GM12891 (cell line): ENCODE measurements around the gene CACNA1A.

Source experiments
- DNase-seq: peaks from one replicate; pipeline ENCODE4 v3.0.0; 2011; ENCODE audit warnings: low spot score; ENCODE audit not compliant: insufficient read length
- FAIRE-seq: peaks from 2 replicates; lab custom pipeline; 2011; peaks lifted over from hg19 to GRCh38; lab: Jason Lieb, UNC
- PAX5 ChIP-seq: IDR thresholded peaks from 2 replicates; pipeline ENCODE4 v1.6.1; 2011; ENCODE audit warnings: low read length, moderate library complexity, mild to moderate bottlenecking; ENCODE audit not compliant: insufficient read depth, severe bottlenecking
- POLR2A ChIP-seq: IDR thresholded peaks from 2 replicates; pipeline ENCODE4 v1.6.1; 2011; ENCODE audit warnings: low read depth, low read length, control low read depth
- POLR2AphosphoS5 ChIP-seq: IDR thresholded peaks from 2 replicates; pipeline ENCODE4 v1.6.1; 2011; ENCODE audit warnings: low read depth, low read length, control low read depth
- POU2F2 ChIP-seq: IDR thresholded peaks from 2 replicates; pipeline ENCODE4 v1.6.1; 2011; ENCODE audit warnings: low read depth, mild to moderate bottlenecking, control low read depth, low read length, moderate library complexity
- SPI1 ChIP-seq: IDR thresholded peaks from 2 replicates; pipeline ENCODE4 v1.6.1; 2011; ENCODE audit warnings: low read depth, low read length, control low read depth
- TAF1 ChIP-seq: IDR thresholded peaks from 2 replicates; pipeline ENCODE4 v1.6.1; 2011; ENCODE audit warnings: low read depth, low read length, control low read depth

Gene CACNA1A

DNA sequence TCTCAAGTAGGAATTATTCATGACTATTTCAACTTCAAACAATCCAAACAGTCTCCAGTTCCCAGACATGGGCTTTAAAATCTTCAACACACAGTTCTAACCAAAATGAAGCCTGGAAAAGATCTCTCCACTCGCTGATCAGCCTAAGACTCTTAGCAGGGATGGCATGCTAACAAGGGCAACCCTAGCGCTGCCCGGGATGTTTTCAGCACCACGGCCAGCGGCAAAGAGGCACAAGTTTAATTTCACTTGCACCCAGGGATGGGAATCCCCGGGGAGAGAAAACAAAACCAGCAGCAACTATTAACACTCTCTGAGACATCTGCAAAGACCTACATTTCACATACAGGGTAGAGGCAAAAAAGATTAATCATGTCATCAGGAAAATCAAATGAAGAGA, 43.0 kb downstream of the CACNA1A start:
- no peak for DNase-seq
- FAIRE-seq, result no peak

DNA sequence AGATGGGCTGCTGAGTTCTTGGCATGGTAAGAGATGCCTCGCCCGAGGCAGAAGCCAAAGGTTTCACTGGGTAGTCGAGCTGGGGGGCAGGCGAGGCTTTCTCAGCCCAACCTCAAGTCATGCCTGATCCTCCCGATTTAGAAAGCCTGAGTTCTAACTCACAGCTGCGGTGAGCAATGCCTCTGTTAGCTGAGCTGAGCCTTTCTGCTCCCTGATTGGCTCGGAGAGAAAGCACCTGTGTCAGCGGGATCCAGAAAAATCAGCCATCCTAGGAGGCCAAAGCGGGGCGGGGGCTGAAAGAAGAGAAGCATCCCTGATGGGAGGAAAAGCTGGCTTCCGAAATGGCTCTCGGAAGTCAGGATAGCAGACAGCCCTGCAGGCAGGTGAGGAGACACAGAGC, 44.7 kb downstream of the CACNA1A start:
- TF ChIP-seq SPI1 (no peak), PAX5 (no peak), POLR2A (no peak)
- FAIRE-seq, result no peak

More for the DNA sequence above, 43.0 kb downstream of the CACNA1A start:
- TF ChIP-seq POU2F2 (no peak), SPI1 (no peak), PAX5 (no peak), POLR2A (no peak), POLR2AphosphoS5 (no peak), TAF1 (no peak)

DNA sequence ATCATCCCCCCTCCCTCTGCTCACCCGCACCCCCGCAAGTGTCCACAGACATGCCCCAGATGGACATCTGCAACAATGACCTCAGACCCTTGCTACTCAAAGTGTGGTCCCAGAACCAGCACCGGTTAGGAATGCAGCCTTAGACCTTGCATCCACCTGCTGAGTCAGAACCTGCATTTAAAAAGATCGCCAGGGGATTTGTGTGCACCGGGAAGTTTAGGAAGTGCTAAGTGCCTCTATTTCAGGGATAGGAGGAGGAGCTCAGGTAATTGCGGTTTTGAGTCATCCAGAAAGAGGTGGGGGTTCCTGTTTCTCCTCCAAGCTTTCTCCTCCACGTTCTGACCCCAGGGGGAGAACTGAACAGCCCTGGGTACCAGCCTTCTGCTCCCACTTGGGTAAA, 46.2 kb downstream of the CACNA1A start:
- FAIRE-seq (no peak), DNase-seq (no peak)
- TF ChIP-seq SPI1 (no peak), POLR2A (no peak), TAF1 (no peak), POU2F2 (no peak), POLR2AphosphoS5 (no peak), PAX5 (no peak)

More for the DNA sequence above, 44.7 kb downstream of the CACNA1A start:
- no peak for DNase-seq

DNA sequence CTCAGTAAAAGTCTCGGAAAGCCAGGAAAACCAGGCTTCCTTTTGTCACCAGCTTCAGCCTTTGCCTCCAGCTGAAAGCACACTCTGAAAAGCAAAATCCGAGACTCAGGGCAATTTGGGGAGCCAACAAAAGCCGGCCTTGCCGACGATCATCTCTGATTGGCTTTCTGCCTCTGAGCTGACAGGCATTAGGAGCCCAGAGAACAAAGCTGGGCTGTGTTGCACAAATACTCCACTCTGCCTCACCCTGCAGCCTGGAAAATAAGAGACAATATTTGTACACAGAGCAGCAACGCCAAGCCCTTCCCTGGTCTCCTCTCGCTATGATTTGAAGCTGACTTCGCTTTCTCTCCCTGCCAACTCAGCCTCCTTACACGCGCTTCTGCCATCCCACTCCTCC, 46.9 kb downstream of the CACNA1A start:
- TF ChIP-seq POU2F2 (no peak), TAF1 (no peak), POLR2AphosphoS5 (no peak), POLR2A (no peak), PAX5 (no peak), SPI1 (no peak)
- FAIRE-seq, result no peak
- DNase-seq, result no peak

DNA sequence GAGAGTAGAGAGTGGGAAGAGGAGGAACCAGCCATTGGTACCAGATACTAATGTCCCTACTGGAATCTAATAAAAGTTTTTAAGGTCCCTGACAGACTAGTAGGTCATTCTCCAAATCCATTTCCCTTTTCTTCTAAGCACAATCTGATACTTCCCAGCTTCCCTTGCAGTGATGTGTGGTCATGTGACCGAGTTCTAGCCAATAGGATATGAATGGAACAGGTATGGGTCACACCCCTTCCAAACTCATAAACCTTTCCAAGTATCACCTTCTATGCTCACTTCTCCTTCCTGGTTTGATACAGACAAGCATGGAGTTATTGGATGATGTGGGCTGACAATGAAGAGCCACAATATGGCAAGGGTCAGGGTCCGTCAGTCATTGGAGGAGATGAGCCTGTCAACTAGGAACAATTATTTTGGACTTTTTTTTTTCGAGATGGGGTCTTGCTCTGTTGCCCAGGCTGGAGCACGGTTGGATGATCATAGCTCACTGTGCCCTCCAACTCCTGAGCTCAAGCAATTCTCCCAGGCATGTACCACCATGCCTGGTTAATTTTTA, 54.8 kb downstream of the CACNA1A start:
- FAIRE-seq, result no peak
- DNase-seq, result no peak
- TF ChIP-seq SPI1, result no peak
- TF ChIP-seq POLR2AphosphoS5, result no peak

DNA sequence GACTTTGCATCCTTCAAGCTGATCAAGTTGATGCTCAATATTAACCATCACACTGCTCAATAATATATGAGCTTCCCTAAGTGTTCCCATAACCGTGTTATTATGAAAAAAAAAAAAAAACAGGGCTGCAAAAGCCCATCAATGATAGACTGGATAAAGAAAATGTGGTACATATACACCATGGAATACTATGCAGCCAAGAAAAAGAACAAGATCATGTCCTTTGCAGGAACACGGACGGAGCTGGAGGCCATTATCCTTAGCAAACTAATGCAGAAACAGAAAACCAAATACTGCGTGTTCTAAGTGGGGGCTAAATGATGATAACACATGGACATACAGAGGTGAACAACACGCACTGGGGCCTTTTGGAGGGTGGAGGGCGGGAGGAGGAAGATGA, 58.3 kb downstream of the CACNA1A start:
- DNase-seq, result no peak
- TF ChIP-seq TAF1 (no peak), POLR2AphosphoS5 (no peak), PAX5 (no peak), POLR2A (no peak), POU2F2 (no peak)
- FAIRE-seq, result no peak

DNA sequence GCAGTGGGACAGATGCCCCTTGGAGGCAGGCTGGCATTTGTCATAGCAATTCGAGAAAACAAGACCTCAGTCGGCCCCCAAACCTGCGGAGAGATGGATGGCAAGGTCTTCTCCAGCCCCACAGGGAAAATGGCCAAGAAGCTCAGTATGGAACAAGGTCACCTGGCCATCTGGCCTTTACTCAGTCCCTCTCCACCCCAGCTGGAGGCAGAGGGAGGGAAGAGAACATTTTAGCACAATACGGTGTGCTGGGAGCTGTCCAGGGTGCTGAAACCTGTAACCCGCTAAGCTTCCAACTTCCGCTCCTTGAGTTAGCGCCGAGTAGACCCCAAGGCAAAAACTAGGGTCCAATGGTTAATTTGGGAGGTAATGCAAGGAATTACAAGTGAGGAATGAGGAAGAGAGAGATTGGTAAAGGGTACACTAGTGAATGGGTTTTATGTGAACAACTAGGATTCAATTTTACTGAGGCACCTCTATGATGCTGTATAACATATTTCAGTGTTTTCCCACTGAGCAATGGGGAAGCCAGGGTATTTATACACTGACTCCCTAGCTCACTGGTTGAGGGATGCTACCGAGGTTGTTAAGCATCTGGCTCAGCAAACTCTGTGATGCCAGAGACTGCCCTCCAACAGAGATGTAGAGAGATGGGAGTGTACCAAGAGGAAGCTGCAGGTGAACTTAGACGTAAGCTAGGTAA, 64.3 kb downstream of the CACNA1A start:
- DNase-seq (peak; percentile 25), FAIRE-seq (no peak)

DNA sequence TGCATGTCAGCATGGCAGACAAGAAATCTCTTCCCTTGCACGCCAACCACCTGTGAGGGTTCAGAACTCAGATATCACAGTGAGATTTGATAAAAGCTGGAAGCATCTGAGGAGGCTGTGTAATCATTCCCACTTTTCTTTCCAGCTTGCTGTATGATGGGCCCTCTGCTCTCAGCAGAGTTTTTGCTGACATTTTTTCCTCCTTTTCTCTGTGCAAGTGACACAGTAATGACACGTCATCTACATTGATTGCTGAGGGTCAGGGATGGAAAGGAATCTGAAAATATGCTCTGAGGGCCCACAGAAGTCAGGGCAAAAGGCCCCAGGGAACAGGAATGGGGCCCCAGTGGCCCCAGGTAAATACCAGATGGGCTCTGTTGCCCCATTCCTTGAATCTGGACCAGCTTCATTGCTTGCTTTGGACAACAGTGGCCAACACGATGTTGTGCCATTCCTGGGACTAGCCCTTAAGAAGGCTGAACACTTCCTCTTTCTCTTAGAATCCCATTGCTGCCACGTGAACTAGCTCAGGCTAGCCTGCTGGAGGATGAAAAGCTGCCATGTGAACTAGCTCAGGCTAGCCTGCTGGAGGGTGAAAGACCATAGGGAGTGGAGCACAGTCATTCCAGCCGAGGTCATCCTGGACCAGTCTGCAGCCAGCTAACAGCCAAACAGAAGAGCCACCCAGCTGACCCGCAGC, 68.2 kb downstream of the CACNA1A start:
- DNase-seq, result no peak
- FAIRE-seq, result no peak
- no peak for TF ChIP-seq POLR2AphosphoS5
- TF ChIP-seq SPI1, result 0 out of 2 replicates have a peak, but pooled peaks have one; percentile 36
- no peak for TF ChIP-seq POU2F2
- no peak for TF ChIP-seq PAX5
- no peak for TF ChIP-seq POLR2A
- no peak for TF ChIP-seq TAF1

More for the DNA sequence above, 64.3 kb downstream of the CACNA1A start:
- TF ChIP-seq SPI1 (0 out of 2 replicates have a peak, but pooled peaks have one; percentile 8), PAX5 (no peak)

DNA sequence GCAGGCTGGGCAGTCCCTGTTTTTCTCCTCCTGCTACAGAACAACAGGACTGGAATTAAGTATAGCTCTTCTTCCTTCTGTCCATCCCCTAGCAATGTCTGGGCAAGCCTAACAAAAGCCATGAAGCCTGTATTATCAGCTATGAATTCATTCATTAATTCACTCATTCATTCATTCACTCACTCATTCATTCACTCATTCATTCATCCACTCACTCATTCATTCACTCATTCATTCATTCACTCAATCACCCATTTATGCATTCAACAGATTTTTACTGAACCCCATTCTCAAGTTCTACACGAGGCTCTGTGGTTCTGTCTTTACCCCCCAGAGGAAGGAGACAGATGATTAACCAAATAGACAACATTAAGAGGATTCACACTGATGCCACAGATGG, 69.9 kb downstream of the CACNA1A start:
- TF ChIP-seq POLR2AphosphoS5, result no peak
- no peak for TF ChIP-seq POU2F2
- TF ChIP-seq POLR2A, result no peak
- no peak for FAIRE-seq
- DNase-seq, result no peak
